Measurements from ENCODE around the gene FAM78A. TPM values are rescaled to one million over a fixed set of nuclear protein-coding genes. Genes with fewer than 3 reads are reported as not detected.

The FAM78A gene
- total RNA-seq, 1 donor from 2014 or later, result 73.4 TPM

GRCh38 chr9:131302244-131303075 lies 26.1 kb upstream of the FAM78A start:
- Mint-ChIP-seq H3K4me3 (ENCODE audit: unreplicated experiment) (no peak overlapping the region), H3K27ac (ENCODE audit: unreplicated experiment) (no peak overlapping the region), H3K36me3 (ENCODE audit: low read depth, unreplicated experiment) (peaks cover 4% of the 10 kb centered on the region), H3K27me3 (ENCODE audit: unreplicated experiment) (peaks cover 3% of the 10 kb centered on the region), H3K9me3 (ENCODE audit: unreplicated experiment) (no peaks in the 10 kb centered on the region), H3K4me1 (ENCODE audit: unreplicated experiment) (peaks cover 10% of the 10 kb centered on the region)
- no peak for TF ChIP-seq CTCF (IDR thresholded peaks at IDR 0.05; ENCODE audit: unreplicated experiment)
- no peak for DNase-seq (ENCODE audit: low spot score)

- Mint-ChIP-seq H3K4me3 (ENCODE audit: unreplicated experiment) (no peak overlapping the region), H3K9me3 (ENCODE audit: unreplicated experiment) (no peaks in the 10 kb centered on the region), H3K4me1 (ENCODE audit: unreplicated experiment) (peaks cover 6% of the 10 kb centered on the region), H3K27ac (ENCODE audit: unreplicated experiment) (no peak overlapping the region), H3K27me3 (ENCODE audit: unreplicated experiment) (no peaks in the 10 kb centered on the region), H3K36me3 (ENCODE audit: low read depth, unreplicated experiment) (no peaks in the 10 kb centered on the region)
- DNase-seq (ENCODE audit: low spot score), result no peak
- no peak for TF ChIP-seq CTCF (IDR thresholded peaks at IDR 0.05; ENCODE audit: unreplicated experiment)
Measured at GRCh38 chr9:131300444-131300843, 24.1 kb upstream of the FAM78A start.

GRCh38 chr9:131299961-131300347 lies 23.6 kb upstream of the FAM78A start:
- no peak overlapping the region for H3K4me3 Mint-ChIP-seq (ENCODE audit: unreplicated experiment)
- TF ChIP-seq CTCF (IDR thresholded peaks at IDR 0.05; ENCODE audit: unreplicated experiment), result no peak
- H3K27me3 Mint-ChIP-seq (ENCODE audit: unreplicated experiment), result no peaks in the 10 kb centered on the region
- H3K4me1 Mint-ChIP-seq (ENCODE audit: unreplicated experiment), result peaks cover 6% of the 10 kb centered on the region
- H3K9me3 Mint-ChIP-seq (ENCODE audit: unreplicated experiment), result no peaks in the 10 kb centered on the region
- no peak overlapping the region for H3K27ac Mint-ChIP-seq (ENCODE audit: unreplicated experiment)
- no peaks in the 10 kb centered on the region for H3K36me3 Mint-ChIP-seq (ENCODE audit: low read depth, unreplicated experiment)
- DNase-seq (ENCODE audit: low spot score), result no peak

- Mint-ChIP-seq H3K9me3 (ENCODE audit: unreplicated experiment) (no peaks in the 10 kb centered on the region), H3K4me1 (ENCODE audit: unreplicated experiment) (peaks cover 6% of the 10 kb centered on the region), H3K27me3 (ENCODE audit: unreplicated experiment) (no peaks in the 10 kb centered on the region), H3K27ac (ENCODE audit: unreplicated experiment) (no peak overlapping the region), H3K36me3 (ENCODE audit: low read depth, unreplicated experiment) (no peaks in the 10 kb centered on the region), H3K4me3 (ENCODE audit: unreplicated experiment) (no peak overlapping the region)
- TF ChIP-seq CTCF (IDR thresholded peaks at IDR 0.05; ENCODE audit: unreplicated experiment), result no peak
- DNase-seq (ENCODE audit: low spot score), result no peak
Measured at GRCh38 chr9:131299346-131299960, 23.1 kb upstream of the FAM78A start.

- DNase-seq (ENCODE audit: low spot score), result no peak
- H3K27me3 Mint-ChIP-seq (ENCODE audit: unreplicated experiment), result no peaks in the 10 kb centered on the region
- no peaks in the 10 kb centered on the region for H3K36me3 Mint-ChIP-seq (ENCODE audit: low read depth, unreplicated experiment)
- no peak for TF ChIP-seq CTCF (IDR thresholded peaks at IDR 0.05; ENCODE audit: unreplicated experiment)
- no peak overlapping the region for H3K4me3 Mint-ChIP-seq (ENCODE audit: unreplicated experiment)
- H3K4me1 Mint-ChIP-seq (ENCODE audit: unreplicated experiment), result peaks cover 6% of the 10 kb centered on the region
- no peak overlapping the region for H3K27ac Mint-ChIP-seq (ENCODE audit: unreplicated experiment)
- H3K9me3 Mint-ChIP-seq (ENCODE audit: unreplicated experiment), result no peaks in the 10 kb centered on the region
Measured at GRCh38 chr9:131298816-131299215, 22.5 kb upstream of the FAM78A start.

Measured in endothelial cell (in vitro differentiated cells).